Retinal pigment epithelial cell (primary cell): Measurements from ENCODE around the gene MAP2K2.

Source experiments
- DNase-seq: peaks from one replicate; pipeline ENCODE4 v3.0.0-alpha.2; 2010; ENCODE audit warnings: low read depth
- H3K4me3 ChIP-seq: 2 replicates; pipeline ENCODE4 v1.5.1; 2011; ENCODE audit warnings: mild to moderate bottlenecking, low read length, control low read depth, moderate library complexity
- TF ChIP-seq, protein P1 (sequence below): conservative IDR thresholded peaks from 2 replicates; pipeline ENCODE4 v1.5.1; 2011; ENCODE audit warnings: low read depth, low read length, control low read depth, inconsistent platforms

The MAP2K2 gene

DNA sequence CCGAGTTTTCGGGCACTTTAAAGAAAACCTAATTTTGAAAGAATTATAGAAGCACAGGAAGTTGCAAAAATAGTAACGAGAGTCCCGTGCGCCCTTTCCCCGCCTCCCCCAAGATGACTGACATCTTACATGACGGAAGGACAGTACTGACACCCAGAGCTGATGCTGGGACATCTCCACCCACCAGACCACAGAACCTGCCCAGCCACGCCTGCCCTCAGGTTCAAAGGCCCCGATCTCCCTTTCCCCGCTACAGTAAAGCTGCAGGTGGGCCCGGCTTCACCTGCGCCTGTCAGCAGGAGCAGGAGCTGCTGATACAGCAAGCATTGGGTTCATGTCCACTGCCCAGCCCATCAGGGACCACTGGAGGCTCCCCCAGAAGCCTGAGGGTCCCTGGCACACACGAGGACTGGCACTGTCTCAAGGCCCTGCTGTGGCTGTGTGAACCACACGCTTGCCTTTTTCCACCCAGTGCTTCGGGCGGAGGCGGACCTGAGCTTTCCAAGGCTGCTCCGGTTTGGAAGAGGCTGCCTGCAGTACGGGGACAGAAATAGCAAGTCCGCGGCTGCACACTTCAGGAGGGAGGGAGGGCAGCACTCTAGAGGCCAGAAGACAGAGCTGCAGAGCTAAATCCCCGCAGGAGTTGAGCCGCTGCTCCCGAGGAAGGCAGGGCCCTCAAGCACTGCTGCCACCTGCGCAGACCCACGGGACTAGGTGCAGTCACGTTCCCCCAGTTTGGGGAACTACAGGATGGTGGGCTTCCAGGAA lies 8.7 kb downstream of the MAP2K2 start:
- H3K4me3 ChIP-seq: no peak overlapping the region

DNA sequence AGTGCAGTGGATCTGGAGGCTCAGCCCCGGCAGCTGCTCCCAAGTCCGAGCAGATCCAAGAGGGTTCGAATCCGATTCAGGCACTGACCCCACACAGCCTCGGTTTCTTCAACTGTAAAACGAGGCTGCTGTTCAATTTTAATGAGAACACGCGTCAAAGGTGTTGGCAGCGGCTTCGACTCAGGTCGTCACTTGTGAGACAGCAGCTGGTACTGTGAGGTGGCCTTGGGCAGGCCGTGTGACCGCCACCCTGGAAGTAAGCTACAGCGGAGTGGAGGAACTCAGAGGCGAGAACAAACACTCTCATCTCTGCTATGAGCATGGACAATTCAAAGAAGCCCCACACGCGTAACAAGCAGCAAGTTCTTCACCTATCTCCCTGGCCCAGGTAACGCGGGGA lies 9.7 kb downstream of the MAP2K2 start:
- TF ChIP-seq, protein P1, sequence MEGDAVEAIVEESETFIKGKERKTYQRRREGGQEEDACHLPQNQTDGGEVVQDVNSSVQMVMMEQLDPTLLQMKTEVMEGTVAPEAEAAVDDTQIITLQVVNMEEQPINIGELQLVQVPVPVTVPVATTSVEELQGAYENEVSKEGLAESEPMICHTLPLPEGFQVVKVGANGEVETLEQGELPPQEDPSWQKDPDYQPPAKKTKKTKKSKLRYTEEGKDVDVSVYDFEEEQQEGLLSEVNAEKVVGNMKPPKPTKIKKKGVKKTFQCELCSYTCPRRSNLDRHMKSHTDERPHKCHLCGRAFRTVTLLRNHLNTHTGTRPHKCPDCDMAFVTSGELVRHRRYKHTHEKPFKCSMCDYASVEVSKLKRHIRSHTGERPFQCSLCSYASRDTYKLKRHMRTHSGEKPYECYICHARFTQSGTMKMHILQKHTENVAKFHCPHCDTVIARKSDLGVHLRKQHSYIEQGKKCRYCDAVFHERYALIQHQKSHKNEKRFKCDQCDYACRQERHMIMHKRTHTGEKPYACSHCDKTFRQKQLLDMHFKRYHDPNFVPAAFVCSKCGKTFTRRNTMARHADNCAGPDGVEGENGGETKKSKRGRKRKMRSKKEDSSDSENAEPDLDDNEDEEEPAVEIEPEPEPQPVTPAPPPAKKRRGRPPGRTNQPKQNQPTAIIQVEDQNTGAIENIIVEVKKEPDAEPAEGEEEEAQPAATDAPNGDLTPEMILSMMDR: no peak
- no peak overlapping the region for H3K4me3 ChIP-seq
- DNase-seq: no peak

More for the DNA sequence above, 8.7 kb downstream of the MAP2K2 start:
- TF ChIP-seq, protein P1: no peak
- no peak for DNase-seq

DNA sequence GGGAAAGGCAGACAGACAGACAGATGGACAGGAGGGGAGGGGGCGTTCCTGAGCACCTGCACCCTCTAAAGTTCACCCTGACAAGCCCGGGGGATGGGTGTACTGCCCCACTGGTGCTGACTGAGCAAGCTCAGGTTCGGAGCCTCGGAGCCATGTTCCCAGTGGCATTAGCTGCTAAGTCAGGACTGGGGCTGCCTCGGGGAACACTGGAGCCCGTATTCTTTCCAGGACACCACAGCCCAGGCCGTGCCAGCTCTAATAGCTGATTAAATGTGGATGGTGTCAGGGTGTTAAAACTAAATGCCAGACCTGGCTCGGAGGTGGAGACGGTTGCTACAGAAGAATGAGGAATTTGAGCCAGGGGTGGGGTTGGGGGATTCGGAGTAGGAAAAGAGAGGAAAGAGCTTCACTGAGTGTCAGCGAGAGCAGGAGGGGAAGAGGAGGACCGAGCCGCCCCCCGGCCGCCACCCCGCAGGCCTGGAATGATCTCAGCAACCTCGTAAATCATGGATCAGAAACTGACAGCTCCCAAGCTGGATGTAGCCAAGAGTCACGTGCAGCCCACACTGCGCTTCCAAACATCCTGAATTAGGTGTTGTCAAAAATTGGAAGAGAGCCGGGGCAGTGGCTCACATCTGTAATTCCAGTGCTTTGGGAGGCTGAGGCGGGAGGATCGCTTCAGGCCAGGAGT lies 10.4 kb downstream of the MAP2K2 start:
- H3K4me3 ChIP-seq: no peak overlapping the region
- TF ChIP-seq, protein P1: no peak
- DNase-seq: no peak

DNA sequence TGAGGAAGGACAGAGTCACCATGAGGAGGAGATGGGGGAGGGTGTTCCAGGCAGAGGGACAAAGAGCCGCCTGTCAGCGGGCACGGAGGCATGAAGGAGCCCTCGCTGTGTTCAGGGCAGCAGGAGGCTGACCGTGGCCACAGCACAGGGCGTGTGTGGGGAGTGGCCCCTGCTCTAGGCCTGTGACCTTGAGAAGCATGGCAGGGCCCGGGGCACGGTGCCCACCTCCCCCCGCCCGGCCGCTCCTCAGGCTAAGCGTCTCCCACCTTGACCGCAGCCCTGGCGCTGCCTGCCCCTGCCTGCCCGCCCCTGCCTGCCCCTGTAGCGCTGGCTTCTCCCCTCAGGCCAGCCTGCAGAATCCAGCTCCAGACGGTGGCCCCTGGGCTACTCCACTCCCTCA lies 11.6 kb downstream of the MAP2K2 start:
- no peak for DNase-seq
- TF ChIP-seq, protein P1: no peak

DNA sequence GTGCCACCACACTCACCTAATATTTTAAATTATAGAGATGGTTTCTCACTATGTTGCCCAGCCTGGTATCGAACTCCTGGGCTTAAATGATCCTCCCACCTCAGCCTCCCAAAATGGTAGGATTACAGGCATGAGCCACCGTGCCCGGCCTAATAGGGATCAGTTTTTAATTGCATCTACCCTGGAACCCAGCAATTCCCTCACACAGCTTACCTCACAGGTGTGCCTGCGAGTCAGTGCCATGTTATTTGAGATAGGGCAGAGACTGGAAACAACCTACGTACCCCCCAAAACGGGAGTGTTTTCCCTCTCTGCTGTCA lies 14.3 kb downstream of the MAP2K2 start:
- TF ChIP-seq, protein P1: no peak
- no peak overlapping the region for H3K4me3 ChIP-seq
- no peak for DNase-seq

More for the DNA sequence above, 11.6 kb downstream of the MAP2K2 start:
- H3K4me3 ChIP-seq: no peak overlapping the region

DNA sequence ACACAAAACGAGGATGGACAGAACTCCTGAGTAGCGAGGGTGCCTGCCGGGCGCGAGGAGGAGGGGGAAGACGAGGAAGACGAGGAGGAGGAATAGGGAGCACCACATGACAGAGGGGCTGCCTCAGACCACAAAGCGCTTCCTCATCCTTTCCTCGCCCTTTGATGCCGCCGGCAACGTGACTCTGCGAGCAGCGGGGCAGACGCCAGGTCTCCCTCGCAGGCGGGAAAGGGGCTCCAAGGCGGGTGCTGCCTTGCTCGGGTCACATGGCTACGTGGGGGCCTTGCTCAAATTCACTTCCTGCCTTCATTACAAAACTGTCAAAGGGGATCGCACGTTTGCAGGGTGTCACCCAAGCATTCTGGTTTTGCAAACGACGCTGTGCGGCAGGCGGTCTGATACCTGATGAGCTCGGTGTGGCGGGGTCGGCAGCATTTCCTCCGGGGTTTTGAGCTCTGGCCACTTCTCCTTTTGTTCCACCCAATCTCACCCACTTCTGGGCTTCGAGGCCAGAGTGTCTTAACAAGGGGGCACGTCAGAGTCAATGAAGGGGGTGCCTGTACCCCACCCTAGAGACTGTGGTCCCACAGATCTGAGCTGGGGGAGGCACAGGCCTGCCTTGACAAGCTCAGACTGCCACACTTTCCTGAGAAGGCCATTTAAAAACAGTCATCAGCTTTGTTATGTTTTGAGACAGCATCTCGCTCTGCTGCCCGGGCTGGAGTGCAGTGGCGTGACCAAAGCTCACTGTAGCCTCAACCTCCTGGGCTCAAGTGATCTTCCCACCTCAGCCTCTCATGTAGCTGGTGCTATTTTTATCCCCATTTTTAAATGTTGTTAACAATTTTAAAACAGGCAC lies 14.9 kb downstream of the MAP2K2 start:
- DNase-seq: no peak
- TF ChIP-seq, protein P1: no peak
- H3K4me3 ChIP-seq: no peak overlapping the region
